IPS-11a (cell line): ENCODE results near the gene ARAP3.
"Not testable (repeated sequence)": the region's sequence is repeated elsewhere in the genome, so short reads cannot be mapped to it uniquely, and the experiment has no call there.

Experiments used
- H3K4me3 ChIP-seq: one replicate; pipeline ENCODE4 v1.5.1; 2013; ENCODE audit warnings: low read depth, low read length, control low read depth

The ARAP3 gene

DNA sequence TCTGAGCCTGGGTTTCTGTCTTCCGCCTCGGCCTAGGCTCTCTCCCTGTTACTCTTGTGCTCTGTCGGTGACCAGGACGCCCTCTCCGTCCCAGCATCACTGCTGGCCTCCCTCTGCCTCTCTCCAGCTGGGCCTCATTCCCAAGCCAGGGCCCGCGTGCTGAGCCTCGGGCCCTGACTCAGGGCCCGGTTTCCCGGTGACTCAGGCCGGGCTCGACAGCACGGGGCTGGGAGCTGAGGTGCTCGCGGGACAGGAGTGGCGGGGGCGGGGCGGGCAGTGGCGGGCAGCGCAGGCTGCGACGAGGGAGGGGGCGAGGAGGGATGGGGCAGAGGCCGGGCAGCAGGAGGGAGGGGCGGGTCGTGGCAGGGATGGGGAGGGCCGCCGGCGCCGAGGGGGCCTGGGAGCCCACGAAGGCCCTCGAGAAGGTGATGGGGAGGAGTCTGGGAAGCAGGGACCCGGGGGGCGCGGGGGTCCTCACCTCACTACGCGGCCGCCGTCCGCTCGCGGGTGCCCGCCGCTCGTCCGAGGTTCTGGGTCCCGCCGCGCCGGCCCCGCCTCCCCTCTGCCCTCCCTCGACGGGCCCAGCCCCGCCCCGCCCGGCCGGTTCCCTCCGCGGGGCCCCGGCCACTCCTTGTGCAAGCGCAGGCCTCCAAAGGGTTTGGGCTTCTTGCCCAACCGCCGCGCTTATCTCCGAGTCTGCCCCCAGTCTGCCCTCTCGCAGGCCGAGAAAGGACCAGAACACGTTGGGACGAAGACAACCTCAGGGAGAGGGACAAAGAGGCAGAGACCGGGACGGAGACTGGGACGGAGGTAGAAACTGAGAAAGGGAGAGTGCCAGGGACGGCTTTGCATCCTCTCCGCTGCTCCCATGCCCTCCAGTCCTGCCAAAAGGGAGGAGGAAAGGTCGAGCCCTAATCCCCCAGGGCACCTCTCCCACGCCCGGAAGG is at the start of gene ARAP3:
Gene ARAP3, minus strand, starts transcription at position 536 of the 947 bp plus-strand sequence. CDS start 1,744 bp downstream, outside the sequence.
- peak within 1 kb of the TSS; percentile 53 for H3K4me3 ChIP-seq

- no peak overlapping the region for H3K4me3 ChIP-seq
Observed at GRCh38 chr5:141729387-141730006, 47.5 kb upstream of the ARAP3 start.

- no peak overlapping the region for H3K4me3 ChIP-seq
Observed at GRCh38 chr5:141725891-141726290, 43.9 kb upstream of the ARAP3 start.

- not testable (repeated sequence) for H3K4me3 ChIP-seq
Observed at GRCh38 chr5:141725174-141725573, 43.1 kb upstream of the ARAP3 start.

DNA sequence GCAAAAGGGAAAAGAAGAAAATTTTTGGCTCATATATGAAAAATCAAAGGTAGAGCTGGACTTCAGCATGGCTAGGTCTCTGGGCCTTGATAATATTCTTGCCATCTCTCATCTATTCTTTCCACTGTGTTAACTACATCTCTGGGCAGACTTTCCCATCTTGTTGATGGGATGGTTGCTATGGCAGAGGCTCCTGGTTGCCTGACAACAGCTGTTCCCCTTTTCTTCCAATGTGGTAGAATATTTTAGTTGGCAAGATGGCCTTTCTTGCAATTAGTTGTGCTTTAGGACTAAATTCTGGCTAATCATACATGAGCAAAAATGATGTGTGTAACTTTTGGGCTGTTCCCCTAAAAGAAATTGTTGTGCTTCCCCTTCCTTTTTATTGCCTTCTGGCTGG is 40.2 kb upstream of the ARAP3 start:
- H3K4me3 ChIP-seq: no peak overlapping the region

GRCh38 chr5:141717043-141717442 is 35.0 kb upstream of the ARAP3 start:
- H3K4me3 ChIP-seq: no peak overlapping the region

- no peak overlapping the region for H3K4me3 ChIP-seq
Observed at GRCh38 chr5:141716468-141716867, 34.4 kb upstream of the ARAP3 start.

DNA sequence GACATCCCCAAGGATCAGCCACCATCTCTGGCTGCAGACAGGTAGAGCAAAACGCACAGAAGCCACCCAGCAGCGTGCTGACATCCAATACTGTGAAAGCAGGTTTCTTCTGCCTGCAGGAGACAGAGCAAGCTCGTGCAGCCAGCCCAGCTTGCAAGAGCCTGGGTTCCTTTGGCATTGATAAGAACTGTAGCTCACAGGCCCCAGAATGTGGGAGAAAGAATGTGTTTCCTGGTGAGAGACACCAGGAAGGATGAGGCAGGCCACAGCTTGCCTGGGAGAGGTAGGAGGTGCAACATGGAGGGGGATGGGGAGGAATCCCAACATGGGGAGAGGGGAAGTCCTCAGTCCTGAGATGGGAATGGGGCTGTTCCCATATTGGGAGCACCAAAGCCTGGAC is 34.0 kb upstream of the ARAP3 start:
- H3K4me3 ChIP-seq: no peak overlapping the region

- H3K4me3 ChIP-seq: no peak overlapping the region
Observed at GRCh38 chr5:141715346-141715905, 33.4 kb upstream of the ARAP3 start.

DNA sequence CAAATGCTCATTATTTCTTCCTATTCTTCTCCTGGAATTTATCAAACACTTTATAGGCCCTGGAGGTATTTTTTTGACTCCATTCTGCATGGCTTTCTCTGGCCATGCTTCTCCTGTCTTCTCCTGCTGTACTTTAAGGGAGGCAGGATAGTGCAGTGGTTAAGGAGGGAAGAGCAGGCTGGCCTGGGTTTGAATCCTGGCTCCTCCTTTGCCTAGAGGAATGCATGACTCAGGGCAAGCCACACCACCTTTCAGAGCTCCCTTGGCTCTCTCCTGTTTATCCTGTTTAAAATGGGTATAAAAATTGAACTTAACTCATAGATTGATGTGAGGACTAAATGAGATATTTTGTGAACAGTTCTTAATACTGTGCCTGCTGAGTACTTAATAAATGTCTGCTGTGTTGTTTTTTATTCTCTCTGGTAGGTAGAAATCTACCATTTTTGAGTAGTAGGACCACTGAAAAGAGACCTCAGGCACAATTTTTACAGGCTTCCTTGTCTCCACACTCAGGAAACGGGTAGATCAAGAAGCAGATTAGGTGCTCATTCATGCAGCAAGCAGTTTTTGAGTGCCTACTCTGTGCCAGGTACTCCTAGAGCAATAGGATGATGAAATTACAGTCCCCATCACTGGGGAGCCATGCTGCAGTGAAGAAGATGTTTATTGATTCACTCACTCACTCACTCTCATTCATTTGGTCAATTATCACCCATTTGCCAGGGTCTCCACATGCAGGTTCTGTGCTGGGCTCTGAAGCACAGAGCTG is 32.7 kb upstream of the ARAP3 start:
- no peak overlapping the region for H3K4me3 ChIP-seq

- H3K4me3 ChIP-seq: no peak overlapping the region
Observed at GRCh38 chr5:141713616-141714309, 31.7 kb upstream of the ARAP3 start.

DNA sequence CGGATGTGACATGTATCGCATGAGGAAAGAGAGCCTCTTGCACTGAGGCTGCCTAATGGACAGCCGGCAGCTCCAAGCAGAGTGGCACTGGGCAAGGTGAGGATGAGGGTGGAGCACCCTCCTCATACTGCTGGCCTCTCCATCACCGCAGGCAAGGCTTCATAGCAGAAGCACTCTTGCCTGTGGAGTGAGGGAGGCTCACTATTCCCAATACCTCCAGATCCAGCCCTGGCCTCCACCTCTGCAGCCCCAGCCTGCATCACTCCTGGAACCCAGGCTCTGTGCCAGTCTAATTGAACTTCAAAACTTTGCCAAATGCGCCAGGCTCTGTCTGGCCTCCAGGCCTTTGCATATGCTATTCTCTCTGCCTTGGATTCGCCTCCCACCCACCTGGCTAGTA is 29.7 kb upstream of the ARAP3 start:
- H3K4me3 ChIP-seq: no peak overlapping the region

- no peak overlapping the region for H3K4me3 ChIP-seq
Observed at GRCh38 chr5:141709699-141710267, 27.8 kb upstream of the ARAP3 start.

GRCh38 chr5:141708016-141708415 is 26.0 kb upstream of the ARAP3 start:
- H3K4me3 ChIP-seq: no peak overlapping the region

GRCh38 chr5:141707510-141707909 is 25.5 kb upstream of the ARAP3 start:
- H3K4me3 ChIP-seq: no peak overlapping the region

DNA sequence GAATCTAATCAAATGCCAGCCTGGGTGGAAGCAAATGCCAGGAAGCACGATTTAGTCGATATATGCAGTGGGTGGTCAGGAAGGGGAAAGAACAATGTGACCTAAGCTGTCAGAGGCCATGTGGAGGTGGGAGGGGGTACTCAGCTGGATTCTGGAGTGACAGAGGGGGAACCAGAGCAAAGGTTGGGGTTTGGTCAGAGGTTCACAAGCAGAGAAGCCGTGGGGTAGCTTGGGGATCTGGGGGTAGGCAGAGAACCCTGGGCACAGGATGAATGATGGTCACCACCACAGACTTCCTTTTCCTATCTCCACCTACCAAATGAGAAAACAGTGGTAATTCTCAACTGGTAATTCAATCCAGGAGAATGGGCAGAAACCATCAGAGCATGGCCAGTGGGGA is 24.1 kb upstream of the ARAP3 start:
- no peak overlapping the region for H3K4me3 ChIP-seq

GRCh38 chr5:141705469-141705868 is 23.4 kb upstream of the ARAP3 start:
- no peak overlapping the region for H3K4me3 ChIP-seq

GRCh38 chr5:141704782-141705297 is 22.8 kb upstream of the ARAP3 start:
- H3K4me3 ChIP-seq: no peak overlapping the region

DNA sequence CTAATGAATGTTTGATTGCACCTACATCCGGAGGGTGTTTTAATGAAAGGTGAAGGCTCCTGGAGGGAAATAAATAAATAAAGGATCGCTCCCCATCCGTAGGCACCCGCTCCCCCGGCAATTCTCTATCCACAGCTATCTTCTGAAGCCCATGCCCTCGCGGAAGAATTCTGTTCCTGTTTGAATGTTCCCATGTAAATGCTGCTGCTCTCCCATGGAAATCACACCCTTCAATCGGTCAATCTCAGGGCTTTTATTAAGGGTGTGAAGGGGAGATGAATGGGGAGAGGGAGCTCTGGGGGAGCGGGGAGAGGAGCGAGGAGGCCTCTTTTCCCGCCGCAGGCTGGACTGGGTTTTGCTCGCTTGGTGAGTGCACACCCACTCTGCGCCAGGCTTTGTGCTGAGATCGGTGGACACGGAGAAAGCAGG is 21.1 kb upstream of the ARAP3 start:
- peak overlapping the region; percentile 45 for H3K4me3 ChIP-seq
